SK-N-SH (cell line): Measurements from ENCODE around the gene RBM17. TPM values are rescaled to one million over a fixed set of nuclear protein-coding genes. Genes with fewer than 3 reads are reported as not detected.

ENCODE experiments used
- CTCF ChIA-PET: fragments of 300-600, 350-600 bp; formaldehyde crosslinking; extraction: SDS; loops from one replicate; lab custom pipeline; 2021; lab: Yijun Ruan, JAX
- POLR2A ChIA-PET: fragments of 350-600 bp; sonication (Branson Sonifier 250); formaldehyde crosslinking; extraction: SDS; loops from one replicate; lab custom pipeline; 2020; ENCODE audit warnings: antibody characterized with exemption, inconsistent platforms; lab: Yijun Ruan, JAX
- DNase-seq: peaks from one replicate; pipeline ENCODE4 v3.0.0; 2012
- H2AFZ ChIP-seq: fragments of 200-600 bp; sonication (generic); 2 replicates; pipeline ENCODE4 v1.8.1; 2016; ENCODE audit warnings: antibody characterized with exemption, mild to moderate bottlenecking, low read depth
- H3F3A ChIP-seq: fragments of 200-600 bp; sonication (generic); replicated peaks from 2 replicates; pipeline ENCODE3; 2016; ENCODE audit warnings: antibody characterized with exemption, mild to moderate bottlenecking; ENCODE audit not compliant: insufficient read depth
- H3K27ac ChIP-seq, 2 experiments: fragments of 200-500 bp in 1 of 2; fragments of 200-600 bp in 1 of 2; sonication (Bioruptor generic) in 1 of 2; sonication (generic), shearing (Covaris generic) in 1 of 2; 2 replicates each; pipeline versions ENCODE4 v1.5.1 to v1.6.1; 2014 to 2016; ENCODE audit warnings: low read depth in 2 of 2, inconsistent platforms in 1 of 2, low read length in 1 of 2, mild to moderate bottlenecking in 1 of 2, mixed read lengths in 1 of 2
- H3K27me3 ChIP-seq: fragments of 200-600 bp; sonication (generic), shearing (Covaris generic); 2 replicates; pipeline ENCODE4 v1.6.1; 2016; ENCODE audit warnings: mixed run types; ENCODE audit not compliant: insufficient read depth
- H3K36me3 ChIP-seq, 2 experiments: fragments of 200-500 bp in 1 of 2; fragments of 200-600 bp in 1 of 2; sonication (Bioruptor generic) in 1 of 2; sonication (generic) in 1 of 2; replicated peaks in 1 of 2; 2 replicates each; pipeline versions ENCODE3 to v1.5.1; 2014 to 2016; ENCODE audit warnings: low read length in 1 of 2, mild to moderate bottlenecking in 1 of 2; ENCODE audit not compliant: insufficient read depth in 2 of 2, control insufficient read depth in 1 of 2
- H3K4me1 ChIP-seq, 2 experiments: fragments of 200-500 bp in 1 of 2; fragments of 200-600 bp in 1 of 2; sonication (Bioruptor generic) in 1 of 2; sonication (generic), shearing (Covaris generic) in 1 of 2; 2 replicates each; pipeline versions ENCODE4 v1.5.1 to v1.6.1; 2014 to 2016; ENCODE audit warnings: low read depth in 1 of 2, low read length in 1 of 2, mixed run types in 1 of 2; ENCODE audit not compliant: insufficient read depth in 2 of 2, control insufficient read depth in 1 of 2
- H3K4me2 ChIP-seq: fragments of 200-600 bp; sonication (generic), shearing (Covaris generic); 2 replicates; pipeline ENCODE4 v1.6.1; 2017; ENCODE audit warnings: mixed run types
- H3K4me3 ChIP-seq, 2 experiments: fragments of 200-500 bp in 1 of 2; fragments of 200-600 bp in 1 of 2; sonication (Bioruptor generic) in 1 of 2; sonication (generic), shearing (Covaris generic) in 1 of 2; 2 replicates each; pipeline versions ENCODE4 v1.5.1 to v1.8.1; 2014 to 2016; ENCODE audit warnings: low read depth in 2 of 2, inconsistent platforms in 1 of 2, low read length in 1 of 2, mild to moderate bottlenecking in 1 of 2, mixed read lengths in 1 of 2, moderate library complexity in 1 of 2
- H3K79me2 ChIP-seq: fragments of 200-600 bp; sonication (generic); 2 replicates; pipeline ENCODE4 v1.8.1; 2017; ENCODE audit warnings: mild to moderate bottlenecking; ENCODE audit not compliant: insufficient read depth
- H3K9ac ChIP-seq: fragments of 200-600 bp; sonication (generic); 2 replicates; pipeline ENCODE4 v1.6.1; 2017; ENCODE audit warnings: mixed run types
- H3K9me2 ChIP-seq: fragments of 200-600 bp; sonication (generic); 2 replicates; pipeline ENCODE4 v1.6.1; 2017; ENCODE audit warnings: mixed run types
- H3K9me3 ChIP-seq: fragments of 200-600 bp; sonication (generic); 2 replicates; pipeline ENCODE4 v1.6.1; 2017; ENCODE audit warnings: mixed run types, mild to moderate bottlenecking, moderate library complexity
- H4K20me1 ChIP-seq: fragments of 200-600 bp; sonication (generic); 2 replicates; pipeline ENCODE4 v1.6.1; 2017; ENCODE audit warnings: mild to moderate bottlenecking, mixed run types; ENCODE audit not compliant: insufficient read depth
- CHD2 ChIP-seq: fragments of 150-350 bp; IDR thresholded peaks from 2 replicates; pipeline ENCODE4 v1.6.1; 2018; ENCODE audit warnings: low read length; ENCODE audit not compliant: partially characterized antibody
- EZH2phosphoT487 ChIP-seq: fragments of 200-600 bp; sonication (generic); IDR thresholded peaks from 2 replicates; pipeline ENCODE4 v1.6.1; 2017; ENCODE audit warnings: low read depth, mixed run types, mild to moderate bottlenecking, antibody characterized with exemption, moderate library complexity, borderline replicate concordance
- FOSL2 ChIP-seq: IDR thresholded peaks from 2 replicates; pipeline ENCODE4 v1.4.0; 2012; ENCODE audit warnings: low read depth, mild to moderate bottlenecking, moderate library complexity, borderline replicate concordance
- FOXM1 ChIP-seq: IDR thresholded peaks from 2 replicates; pipeline ENCODE4 v1.4.0; 2012; ENCODE audit warnings: low read depth, mild to moderate bottlenecking
- JUND ChIP-seq: IDR thresholded peaks from 2 replicates; pipeline ENCODE4 v1.4.0; 2012
- MEF2A ChIP-seq: IDR thresholded peaks from 2 replicates; pipeline ENCODE4 v1.4.0; 2012; ENCODE audit warnings: low read depth, borderline replicate concordance
- MXI1 ChIP-seq: IDR thresholded peaks from 2 replicates; pipeline ENCODE4 v1.6.1; 2012; ENCODE audit warnings: mild to moderate bottlenecking, low read depth, low read length, improper control_type of control experiment
- NRF1 ChIP-seq: IDR thresholded peaks from 2 replicates; pipeline ENCODE4 v1.6.1; 2012; ENCODE audit warnings: low read depth, mild to moderate bottlenecking, low read length
- RCOR1 ChIP-seq: fragments of 150-350 bp; IDR thresholded peaks from 2 replicates; pipeline ENCODE4 v1.6.1; 2017; ENCODE audit warnings: antibody characterized with exemption, low read length
- RXRA ChIP-seq: IDR thresholded peaks from 2 replicates; pipeline ENCODE4 v1.4.0; 2012; ENCODE audit warnings: low read depth, mild to moderate bottlenecking, borderline replicate concordance
- SIN3A ChIP-seq: IDR thresholded peaks from 2 replicates; pipeline ENCODE4 v1.6.1; 2012; ENCODE audit warnings: low read depth, mild to moderate bottlenecking, low read length, moderate library complexity, borderline replicate concordance
- TAF1 ChIP-seq: IDR thresholded peaks from 2 replicates; pipeline ENCODE4 v1.6.1; 2012; ENCODE audit warnings: low read depth, mild to moderate bottlenecking, low read length, moderate library complexity, borderline replicate concordance
- TCF12 ChIP-seq: IDR thresholded peaks from 2 replicates; pipeline ENCODE4 v1.4.0; 2012
- USF1 ChIP-seq: IDR thresholded peaks from 2 replicates; pipeline ENCODE4 v1.4.0; 2012; ENCODE audit warnings: low read depth, borderline replicate concordance
- YY1 ChIP-seq: IDR thresholded peaks from 2 replicates; pipeline ENCODE4 v1.4.0; 2012; ENCODE audit warnings: low read depth, mild to moderate bottlenecking
- WGBS: methylation state at CpG from one replicate; pipeline ENCODE4 v1.1.6; 2017; ENCODE audit warnings: low lambda C conversion rate; 5-methylcytosine and 5-hydroxymethylcytosine counted together
- polyA plus RNA-seq, 3 experiments: library from polyadenylated mRNA; depleted of rRNA; stranded (reverse); fragments of >200 nt; gene quantifications; 2 replicates each; pipeline ENCODE4 v1.2.3, GENCODE V29; 2012
- TF ChIP-seq, protein P1 (sequence below): fragments of 200-600 bp; sonication (generic); IDR thresholded peaks from 2 replicates; pipeline ENCODE4 v1.6.1; 2017; ENCODE audit warnings: antibody characterized with exemption, mild to moderate bottlenecking, moderate library complexity
- TF ChIP-seq, protein P2 (sequence below): IDR thresholded peaks from 2 replicates; pipeline ENCODE4 v1.4.0; 2012; ENCODE audit warnings: low read depth
- TF ChIP-seq, protein P3 (sequence below): fragments of 150-350 bp; IDR thresholded peaks from 2 replicates; pipeline ENCODE4 v1.6.1; 2017; ENCODE audit warnings: antibody characterized with exemption, low read length, low read depth, borderline replicate concordance

The RBM17 gene
- polyA plus RNA-seq, 1 of the 3 experiments (the other 2 are of a cell fraction), result 32.6 TPM

GRCh38 chr10:6158276-6158675, 69.4 kb downstream of the RBM17 start (continued):
- TF ChIP-seq FOSL2, result no peak
- no peak for TF ChIP-seq FOXM1
- no peak for TF ChIP-seq NRF1
- TF ChIP-seq YY1, result no peak
- no peak for TF ChIP-seq RXRA

GRCh38 chr10:6161921-6162320, 73.1 kb downstream of the RBM17 start:
- no peaks in the 10 kb centered on the region for H3K36me3 ChIP-seq
- H3K4me3 ChIP-seq, result no peak overlapping the region
- H3K9me2 ChIP-seq, result no peaks in the 10 kb centered on the region
- TF ChIP-seq, protein P1, sequence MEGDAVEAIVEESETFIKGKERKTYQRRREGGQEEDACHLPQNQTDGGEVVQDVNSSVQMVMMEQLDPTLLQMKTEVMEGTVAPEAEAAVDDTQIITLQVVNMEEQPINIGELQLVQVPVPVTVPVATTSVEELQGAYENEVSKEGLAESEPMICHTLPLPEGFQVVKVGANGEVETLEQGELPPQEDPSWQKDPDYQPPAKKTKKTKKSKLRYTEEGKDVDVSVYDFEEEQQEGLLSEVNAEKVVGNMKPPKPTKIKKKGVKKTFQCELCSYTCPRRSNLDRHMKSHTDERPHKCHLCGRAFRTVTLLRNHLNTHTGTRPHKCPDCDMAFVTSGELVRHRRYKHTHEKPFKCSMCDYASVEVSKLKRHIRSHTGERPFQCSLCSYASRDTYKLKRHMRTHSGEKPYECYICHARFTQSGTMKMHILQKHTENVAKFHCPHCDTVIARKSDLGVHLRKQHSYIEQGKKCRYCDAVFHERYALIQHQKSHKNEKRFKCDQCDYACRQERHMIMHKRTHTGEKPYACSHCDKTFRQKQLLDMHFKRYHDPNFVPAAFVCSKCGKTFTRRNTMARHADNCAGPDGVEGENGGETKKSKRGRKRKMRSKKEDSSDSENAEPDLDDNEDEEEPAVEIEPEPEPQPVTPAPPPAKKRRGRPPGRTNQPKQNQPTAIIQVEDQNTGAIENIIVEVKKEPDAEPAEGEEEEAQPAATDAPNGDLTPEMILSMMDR, result no peak
- TF ChIP-seq RCOR1 (no peak), JUND (no peak), RXRA (no peak), TAF1 (no peak), USF1 (no peak), MXI1 (no peak), EZH2phosphoT487 (no peak), FOXM1 (no peak), TCF12 (no peak), MEF2A (no peak), SIN3A (no peak), CHD2 (no peak)
- TF ChIP-seq, protein P2, sequence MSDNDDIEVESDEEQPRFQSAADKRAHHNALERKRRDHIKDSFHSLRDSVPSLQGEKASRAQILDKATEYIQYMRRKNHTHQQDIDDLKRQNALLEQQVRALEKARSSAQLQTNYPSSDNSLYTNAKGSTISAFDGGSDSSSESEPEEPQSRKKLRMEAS, result no peak
- TF ChIP-seq, protein P3, sequence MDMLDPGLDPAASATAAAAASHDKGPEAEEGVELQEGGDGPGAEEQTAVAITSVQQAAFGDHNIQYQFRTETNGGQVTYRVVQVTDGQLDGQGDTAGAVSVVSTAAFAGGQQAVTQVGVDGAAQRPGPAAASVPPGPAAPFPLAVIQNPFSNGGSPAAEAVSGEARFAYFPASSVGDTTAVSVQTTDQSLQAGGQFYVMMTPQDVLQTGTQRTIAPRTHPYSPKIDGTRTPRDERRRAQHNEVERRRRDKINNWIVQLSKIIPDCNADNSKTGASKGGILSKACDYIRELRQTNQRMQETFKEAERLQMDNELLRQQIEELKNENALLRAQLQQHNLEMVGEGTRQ, result no peak
- 48% methylated on average over 3 of the region's 3 CpGs for WGBS
- no peak overlapping the region for H3K27ac ChIP-seq
- H3K9ac ChIP-seq, result no peak overlapping the region
- H3K79me2 ChIP-seq, result peaks cover 25% of the 10 kb centered on the region; the same call in 1 of the 2 replicates
- peaks cover 10% of the 10 kb centered on the region for H3F3A ChIP-seq
- no peaks in the 10 kb centered on the region for H3K9me3 ChIP-seq
- ChIA-PET POLR2A (no interaction called here), CTCF (interaction anchor here (1.0 to 2.5 kb wide), 3 partner anchors 10 to 240 kb away, joined by 3 to 10 read pairs (median 6); partner anchors contain the start of gene PFKFB3)
- H4K20me1 ChIP-seq, result no peaks in the 10 kb centered on the region
- H2AFZ ChIP-seq, result no peak overlapping the region
- no peak for DNase-seq
- peaks cover 6 to 10% of the 10 kb centered on the region in 2 experiments; a peak in 2 of 4 replicates for H3K4me1 ChIP-seq
- no peaks in the 10 kb centered on the region for H3K27me3 ChIP-seq
- H3K4me2 ChIP-seq, result no peak overlapping the region
